WI38 (cell line): ENCODE data around the gene AGAP1.

Experiments
- H3K4me3 ChIP-seq: 2 replicates; pipeline ENCODE4 v1.5.1; 2011; ENCODE audit warnings: low read depth, mild to moderate bottlenecking, control low read depth, low read length
- CTCF ChIP-seq: IDR thresholded peaks from 2 replicates; pipeline ENCODE4 v1.5.1; 2012; ENCODE audit warnings: low read depth, mild to moderate bottlenecking, control low read depth, low read length

Gene AGAP1

GRCh38 chr2:235883675-235884074 is 389.8 kb downstream of the AGAP1 start:
- TF ChIP-seq CTCF: no peak
- no peak overlapping the region for H3K4me3 ChIP-seq

GRCh38 chr2:235889302-235889630 is 395.4 kb downstream of the AGAP1 start:
- H3K4me3 ChIP-seq: no peak overlapping the region
- no peak for TF ChIP-seq CTCF

GRCh38 chr2:235893129-235893698 is 399.4 kb downstream of the AGAP1 start:
- no peak overlapping the region for H3K4me3 ChIP-seq
- no peak for TF ChIP-seq CTCF

GRCh38 chr2:235894839-235895238 is 401.0 kb downstream of the AGAP1 start:
- H3K4me3 ChIP-seq: no peak overlapping the region
- no peak for TF ChIP-seq CTCF

GRCh38 chr2:235896061-235896460 is 402.2 kb downstream of the AGAP1 start:
- H3K4me3 ChIP-seq: no peak overlapping the region
- no peak for TF ChIP-seq CTCF

GRCh38 chr2:235897992-235898391 is 404.1 kb downstream of the AGAP1 start:
- no peak overlapping the region for H3K4me3 ChIP-seq

GRCh38 chr2:235898766-235899165 is 404.9 kb downstream of the AGAP1 start:
- TF ChIP-seq CTCF: no peak
- H3K4me3 ChIP-seq: no peak overlapping the region

More at GRCh38 chr2:235897992-235898391, 404.1 kb downstream of the AGAP1 start:
- no peak for TF ChIP-seq CTCF
